Skeletal muscle tissue (tissue), 5 donors: ENCODE measurements around the gene ADIPOR2. TPM values are rescaled to one million over a fixed set of nuclear protein-coding genes. Genes with fewer than 3 reads are reported as not detected.

Experiments
- H3K27ac ChIP-seq: one replicate; pipeline ENCODE4 v1.7.0; 2013; ENCODE audit warnings: mild to moderate bottlenecking, low read depth, low read length, inconsistent platforms
- H3K27me3 ChIP-seq, 3 donors: one replicate each; pipeline ENCODE4 v1.7.0; 2013; ENCODE audit warnings: low read length in 3 of 3; ENCODE audit not compliant: control insufficient read depth in 3 of 3, insufficient read depth in 3 of 3
- H3K36me3 ChIP-seq, 3 donors: one replicate each; pipeline ENCODE4 v1.7.0; 2013; ENCODE audit warnings: low read length in 3 of 3; ENCODE audit not compliant: control insufficient read depth in 3 of 3, insufficient read depth in 3 of 3
- H3K4me1 ChIP-seq, 3 donors: one replicate each; pipeline ENCODE4 v1.7.0; 2013; ENCODE audit warnings: low read length in 3 of 3, mild to moderate bottlenecking in 3 of 3; ENCODE audit not compliant: control insufficient read depth in 3 of 3, insufficient read depth in 3 of 3
- H3K4me3 ChIP-seq, 3 donors: one replicate each; pipeline ENCODE4 v1.7.0; 2013; ENCODE audit warnings: low read length in 3 of 3
- H3K9ac ChIP-seq, 3 donors: one replicate each; pipeline ENCODE4 v1.7.0; 2013; ENCODE audit warnings: low read length in 3 of 3, mild to moderate bottlenecking in 3 of 3, moderate library complexity in 2 of 3, low read depth in 1 of 3
- H3K9me3 ChIP-seq, 3 donors: one replicate each; pipeline ENCODE4 v1.7.0; 2013; ENCODE audit warnings: low read length in 3 of 3; ENCODE audit not compliant: control insufficient read depth in 3 of 3
- small RNA-seq: library from RNA; depleted of rRNA; stranded (forward); fragments of <200 nt; gene quantifications from one replicate; pipeline ENCODE3, GENCODE V24; 2014
- total RNA-seq: library from RNA; depleted of rRNA; stranded (reverse); fragments of >200 nt; gene quantifications from one replicate; pipeline ENCODE4 v1.2.3, GENCODE V29; 2014
- donor health status: Osteomylitis.

Gene ADIPOR2
- total RNA-seq, 1 donor from 2014 or later = 35.5 TPM

DNA sequence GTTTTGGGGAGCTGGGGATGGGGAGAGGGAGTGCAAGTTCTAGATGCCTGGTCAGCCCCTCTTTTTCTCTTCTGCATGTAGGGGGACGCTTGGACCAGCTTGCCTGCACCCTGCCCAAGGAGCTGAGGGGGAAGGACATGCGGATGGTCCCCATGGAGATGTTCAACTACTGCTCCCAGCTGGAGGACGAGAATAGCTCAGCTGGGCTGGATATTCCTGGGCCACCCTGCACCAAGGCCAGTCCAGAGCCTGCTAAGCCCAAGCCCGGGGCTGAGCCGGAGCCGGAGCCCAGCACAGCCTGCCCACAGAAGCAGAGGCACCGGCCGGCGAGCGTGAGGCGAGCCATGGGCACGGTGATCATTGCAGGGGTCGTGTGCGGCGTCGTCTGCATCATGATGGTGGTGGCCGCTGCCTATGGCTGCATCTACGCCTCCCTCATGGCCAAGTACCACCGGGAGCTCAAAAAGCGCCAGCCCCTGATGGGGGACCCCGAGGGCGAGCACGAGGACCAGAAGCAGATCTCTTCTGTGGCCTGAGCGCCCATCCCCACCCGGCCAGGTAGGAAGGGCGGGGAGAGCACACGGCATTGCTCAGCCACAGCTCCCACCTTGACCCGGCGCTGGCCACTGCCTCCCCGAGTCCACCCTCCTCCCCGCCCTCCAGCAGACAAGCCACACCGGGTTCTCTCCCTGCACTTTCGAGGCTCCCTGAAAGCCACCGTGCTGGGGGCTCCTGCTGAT is 143.5 kb downstream of the ADIPOR2 start:
- Histone ChIP-seq H3K4me3 (no peak overlapping the region), H3K27ac (no peak overlapping the region), H3K27me3 (peaks cover 15 to 57% (median 55%) of the 10 kb centered on the region in 3 donors)

DNA sequence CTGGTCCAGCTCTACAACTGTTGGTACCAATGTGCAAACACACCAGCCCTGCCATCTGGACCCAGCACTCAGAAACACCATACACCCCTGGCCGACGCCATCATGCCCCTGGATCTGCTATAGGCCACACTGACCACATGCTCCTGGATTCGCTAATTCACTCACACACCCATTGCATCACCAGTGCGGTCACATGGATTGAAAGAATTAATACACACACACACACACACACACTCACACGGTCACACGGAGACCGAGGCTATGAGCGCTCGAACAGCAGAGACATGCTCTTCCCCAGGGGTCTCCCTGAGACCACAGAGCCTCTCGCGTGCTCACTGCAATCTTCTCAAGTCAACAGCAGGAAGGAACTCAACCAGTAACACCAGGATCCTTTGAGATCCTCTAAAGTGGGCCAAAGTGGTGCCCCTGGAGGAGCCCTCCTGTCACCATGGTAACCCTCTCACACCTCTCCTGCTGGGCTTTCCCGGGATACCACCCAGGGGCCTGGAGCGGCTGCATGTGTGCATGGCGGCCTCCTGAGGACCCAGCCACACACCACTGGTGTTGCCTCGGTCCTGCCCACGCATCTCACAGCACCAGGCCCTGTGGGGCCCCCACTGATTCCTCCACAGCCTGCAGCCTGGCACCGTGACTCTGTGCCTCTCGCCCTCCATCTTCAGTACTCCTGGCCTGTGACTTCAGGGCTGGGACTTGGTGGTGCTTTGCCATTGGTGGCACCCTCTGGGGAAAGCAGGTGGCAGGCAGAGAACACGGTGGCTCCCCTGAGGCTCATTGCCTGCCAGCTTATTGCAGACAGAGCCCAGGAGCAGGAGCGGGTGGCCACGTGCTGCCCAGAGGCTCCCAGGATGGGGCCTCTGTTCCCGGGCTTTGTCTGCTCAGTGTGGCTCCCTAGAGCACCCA is 144.6 kb downstream of the ADIPOR2 start:
- Histone ChIP-seq H3K27ac (no peak overlapping the region), H3K9me3 (no peaks in the 10 kb centered on the region), H3K27me3 (peaks cover 10 to 58% (median 57%) of the 10 kb centered on the region in 3 donors), H3K36me3 (no peaks in the 10 kb centered on the region), H3K4me3 (no peak overlapping the region), H3K9ac (no peak overlapping the region), H3K4me1 (peaks cover 0 to 4% (median 2%) of the 10 kb centered on the region in 3 donors)

More for the DNA sequence above, 143.5 kb downstream of the ADIPOR2 start:
- Histone ChIP-seq H3K9ac (no peak overlapping the region), H3K4me1 (peaks cover 0 to 4% (median 2%) of the 10 kb centered on the region in 3 donors), H3K9me3 (no peaks in the 10 kb centered on the region), H3K36me3 (no peaks in the 10 kb centered on the region)

DNA sequence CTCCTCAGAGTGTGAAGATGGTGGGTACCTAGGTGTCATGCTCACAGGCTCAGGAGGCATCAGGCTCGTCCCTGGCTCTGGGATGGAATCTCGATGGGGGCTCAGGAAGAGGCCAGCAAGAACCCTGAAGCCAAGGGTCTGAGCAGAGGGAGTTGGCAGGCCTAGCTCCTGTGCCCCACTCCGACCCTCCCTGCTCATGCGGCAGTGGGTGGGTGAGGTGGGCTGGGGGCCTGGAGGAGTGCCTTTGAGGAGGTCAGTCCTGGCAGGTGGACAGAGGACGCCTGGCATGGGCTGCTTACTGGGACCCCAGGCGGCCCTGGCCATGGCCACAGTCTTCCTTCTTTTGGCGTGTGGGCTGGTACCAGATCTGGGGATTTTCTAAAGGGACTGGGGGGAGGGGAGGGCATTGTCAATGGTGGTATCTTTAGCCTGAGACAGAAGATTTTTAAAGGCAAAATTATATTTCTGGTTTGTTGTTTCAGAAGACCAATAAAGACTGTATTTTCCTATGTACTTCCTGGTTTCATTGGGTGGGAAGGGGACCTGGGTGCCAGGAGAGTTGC is 145.5 kb downstream of the ADIPOR2 start:
- H3K9ac ChIP-seq = no peak overlapping the region
- no peak overlapping the region for H3K4me3 ChIP-seq
- no peak overlapping the region for H3K27ac ChIP-seq
- peaks cover 0 to 2% (median under 1%) of the 10 kb centered on the region in 3 donors for H3K4me1 ChIP-seq
- H3K36me3 ChIP-seq = no peaks in the 10 kb centered on the region
- peaks cover 10 to 64% (median 61%) of the 10 kb centered on the region in 3 donors for H3K27me3 ChIP-seq
- H3K9me3 ChIP-seq = no peaks in the 10 kb centered on the region

DNA sequence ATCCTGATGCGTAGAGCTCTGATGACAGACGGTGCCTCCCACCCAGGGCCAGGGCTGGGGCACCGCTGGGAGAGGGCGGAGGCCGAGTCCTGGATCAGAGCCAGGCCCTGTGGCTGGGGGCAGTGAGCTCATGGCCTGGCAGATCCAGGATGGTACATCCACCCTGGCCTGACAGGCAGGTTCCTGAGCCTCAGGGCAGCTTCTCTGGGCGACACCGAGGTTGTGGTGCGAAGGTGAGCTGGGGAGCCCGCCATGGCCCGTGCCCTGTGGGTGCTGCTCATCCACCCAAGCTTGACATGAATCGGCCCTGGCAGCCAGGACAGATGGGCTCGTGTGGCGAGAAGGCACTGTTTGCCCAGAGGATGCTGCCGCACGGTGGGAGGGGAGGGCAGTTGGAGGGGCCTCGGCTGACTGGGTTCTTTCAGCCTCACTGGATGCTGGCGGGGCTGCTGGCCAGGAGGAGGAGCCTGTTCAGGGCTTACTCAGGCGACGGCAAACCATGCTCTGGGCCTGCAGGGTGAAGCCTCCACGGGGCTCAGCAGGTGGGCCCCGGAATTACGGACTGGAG is 146.1 kb downstream of the ADIPOR2 start:
- Histone ChIP-seq H3K27me3 (peaks cover 10 to 69% (median 62%) of the 10 kb centered on the region in 3 donors), H3K36me3 (no peaks in the 10 kb centered on the region), H3K27ac (no peak overlapping the region), H3K4me3 (no peak overlapping the region), H3K9ac (no peak overlapping the region), H3K9me3 (no peaks in the 10 kb centered on the region), H3K4me1 (no peaks in the 10 kb centered on the region)

DNA sequence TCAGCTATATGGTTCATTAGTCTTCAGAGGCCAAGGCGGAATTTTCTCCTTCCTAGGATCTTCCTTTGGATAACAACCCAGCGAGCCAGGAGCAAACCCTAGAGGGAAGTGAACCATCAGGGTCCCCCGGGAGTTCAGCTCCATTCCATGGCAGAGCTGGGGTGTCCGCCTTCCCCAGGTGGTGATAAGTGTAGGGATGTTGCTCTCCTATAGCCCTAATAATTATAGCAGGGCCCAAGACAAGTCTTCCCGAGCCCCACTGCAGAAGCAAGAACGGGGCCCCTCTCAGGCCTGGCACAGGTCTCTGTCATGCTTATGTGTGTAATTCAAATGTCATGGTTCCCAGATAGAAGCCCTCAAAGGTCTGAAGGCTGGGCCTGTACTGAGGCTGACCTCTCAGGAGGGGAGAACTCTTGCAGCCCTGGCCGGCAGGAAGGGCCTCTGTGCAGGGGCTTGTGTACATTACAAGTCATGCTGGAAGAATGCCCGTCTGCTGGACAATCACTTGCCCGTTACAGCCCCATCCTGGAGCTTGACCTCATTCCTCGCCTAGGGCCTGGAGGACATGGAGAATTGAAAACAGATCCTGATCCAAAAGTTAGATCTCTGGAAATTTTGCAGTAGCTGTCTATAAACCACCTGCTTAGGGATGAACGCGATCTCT is 146.8 kb downstream of the ADIPOR2 start:
- no peak overlapping the region for H3K9ac ChIP-seq
- H3K27me3 ChIP-seq = peaks cover 10 to 72% (median 68%) of the 10 kb centered on the region in 3 donors
- H3K4me3 ChIP-seq = no peak overlapping the region

More for the DNA sequence above, 146.8 kb downstream of the ADIPOR2 start:
- no peaks in the 10 kb centered on the region for H3K4me1 ChIP-seq
- no peaks in the 10 kb centered on the region for H3K36me3 ChIP-seq
- H3K27ac ChIP-seq = no peak overlapping the region
- H3K9me3 ChIP-seq = no peaks in the 10 kb centered on the region

Small RNAs within 50 kb of the gene (small RNA-seq; reads per million reads assigned to genes)
- not detected for gene MIR3649

Other genes starting within 250 kb of the ADIPOR2 start
- 5.2 TPM for gene FBXL14, start 96.5 kb upstream of the ADIPOR2 start, total RNA-seq
- gene WNT5B, start 61.8 kb upstream of the ADIPOR2 start, total RNA-seq = 30.3 TPM
- not detected for gene LRTM2, start 129.5 kb downstream of the ADIPOR2 start, total RNA-seq
- 0.52 TPM for gene CACNA2D4, start 227.6 kb downstream of the ADIPOR2 start, total RNA-seq